ENCODE data around the gene RGL4.
"Not testable (repeated sequence)": the region's sequence is repeated elsewhere in the genome, so short reads cannot be mapped to it uniquely, and the experiment has no call there.

RGL4 gene

GRCh38 chr22:23690713-23691112 lies at the start of gene RGL4:
RGL4 (plus strand) TSS chr22:23691013; CDS start chr22:23692031, 1,018 bp downstream.
- Histone ChIP-seq H3K9me3 (ENCODE audit: control insufficient read depth, low read depth, low read length) (no peaks in the 10 kb centered on the region), H3K4me3 (ENCODE audit: low read length) (no peak within 1 kb of the TSS), H3K27ac (ENCODE audit: low read length) (no peak within 1 kb of the TSS), H3K27me3 (ENCODE audit: control insufficient read depth, insufficient read depth, low read length) (no peaks in the 10 kb centered on the region), H3K36me3 (ENCODE audit: control insufficient read depth, low read depth, low read length) (peaks cover 19% of the 10 kb centered on the region), H3K4me1 (ENCODE audit: control insufficient read depth, low read depth, low read length) (no peaks in the 10 kb centered on the region), H3K9ac (ENCODE audit: low read length) (no peak within 1 kb of the TSS)

GRCh38 chr22:23646526-23646925 lies 44.3 kb upstream of the RGL4 start:
- not testable (repeated sequence) for H3K36me3 ChIP-seq (ENCODE audit: control insufficient read depth, low read depth, low read length); H3K9ac ChIP-seq (ENCODE audit: low read length); H3K4me3 ChIP-seq (ENCODE audit: low read length); H3K4me1 ChIP-seq (ENCODE audit: control insufficient read depth, low read depth, low read length); H3K27me3 ChIP-seq (ENCODE audit: control insufficient read depth, insufficient read depth, low read length); H3K27ac ChIP-seq (ENCODE audit: low read length); H3K9me3 ChIP-seq (ENCODE audit: control insufficient read depth, low read depth, low read length)

GRCh38 chr22:23649071-23649501 lies 41.7 kb upstream of the RGL4 start:
- Histone ChIP-seq H3K36me3 (ENCODE audit: control insufficient read depth, low read depth, low read length) (no peaks in the 10 kb centered on the region), H3K27ac (ENCODE audit: low read length) (no peak overlapping the region), H3K4me1 (ENCODE audit: control insufficient read depth, low read depth, low read length) (no peaks in the 10 kb centered on the region), H3K9ac (ENCODE audit: low read length) (no peak overlapping the region), H3K4me3 (ENCODE audit: low read length) (no peak overlapping the region), H3K9me3 (ENCODE audit: control insufficient read depth, low read depth, low read length) (no peaks in the 10 kb centered on the region), H3K27me3 (ENCODE audit: control insufficient read depth, insufficient read depth, low read length) (no peaks in the 10 kb centered on the region)

GRCh38 chr22:23651676-23652075 lies 39.1 kb upstream of the RGL4 start:
- no peaks in the 10 kb centered on the region for H3K9me3 ChIP-seq (ENCODE audit: control insufficient read depth, low read depth, low read length)

GRCh38 chr22:23652286-23652685 lies 38.5 kb upstream of the RGL4 start:
- no peak overlapping the region for H3K27ac ChIP-seq (ENCODE audit: low read length)
- H3K27me3 ChIP-seq (ENCODE audit: control insufficient read depth, insufficient read depth, low read length) = no peaks in the 10 kb centered on the region
- H3K9me3 ChIP-seq (ENCODE audit: control insufficient read depth, low read depth, low read length) = no peaks in the 10 kb centered on the region
- no peaks in the 10 kb centered on the region for H3K36me3 ChIP-seq (ENCODE audit: control insufficient read depth, low read depth, low read length)
- H3K4me3 ChIP-seq (ENCODE audit: low read length) = no peak overlapping the region
- H3K9ac ChIP-seq (ENCODE audit: low read length) = no peak overlapping the region
- H3K4me1 ChIP-seq (ENCODE audit: control insufficient read depth, low read depth, low read length) = no peaks in the 10 kb centered on the region

More at GRCh38 chr22:23651676-23652075, 39.1 kb upstream of the RGL4 start:
- Histone ChIP-seq H3K27me3 (ENCODE audit: control insufficient read depth, insufficient read depth, low read length) (no peaks in the 10 kb centered on the region), H3K4me1 (ENCODE audit: control insufficient read depth, low read depth, low read length) (no peaks in the 10 kb centered on the region), H3K27ac (ENCODE audit: low read length) (no peak overlapping the region), H3K9ac (ENCODE audit: low read length) (no peak overlapping the region), H3K4me3 (ENCODE audit: low read length) (no peak overlapping the region), H3K36me3 (ENCODE audit: control insufficient read depth, low read depth, low read length) (no peaks in the 10 kb centered on the region)

GRCh38 chr22:23652711-23653110 lies 38.1 kb upstream of the RGL4 start:
- H3K4me3 ChIP-seq (ENCODE audit: low read length) = no peak overlapping the region
- no peaks in the 10 kb centered on the region for H3K9me3 ChIP-seq (ENCODE audit: control insufficient read depth, low read depth, low read length)
- no peaks in the 10 kb centered on the region for H3K27me3 ChIP-seq (ENCODE audit: control insufficient read depth, insufficient read depth, low read length)
- no peaks in the 10 kb centered on the region for H3K4me1 ChIP-seq (ENCODE audit: control insufficient read depth, low read depth, low read length)
- no peak overlapping the region for H3K27ac ChIP-seq (ENCODE audit: low read length)
- H3K36me3 ChIP-seq (ENCODE audit: control insufficient read depth, low read depth, low read length) = no peaks in the 10 kb centered on the region
- no peak overlapping the region for H3K9ac ChIP-seq (ENCODE audit: low read length)

GRCh38 chr22:23655891-23656475 lies 34.8 kb upstream of the RGL4 start:
- Histone ChIP-seq H3K27me3 (ENCODE audit: control insufficient read depth, insufficient read depth, low read length) (no peaks in the 10 kb centered on the region), H3K9me3 (ENCODE audit: control insufficient read depth, low read depth, low read length) (no peaks in the 10 kb centered on the region), H3K36me3 (ENCODE audit: control insufficient read depth, low read depth, low read length) (peaks cover 9% of the 10 kb centered on the region), H3K4me3 (ENCODE audit: low read length) (no peak overlapping the region), H3K9ac (ENCODE audit: low read length) (no peak overlapping the region), H3K4me1 (ENCODE audit: control insufficient read depth, low read depth, low read length) (no peaks in the 10 kb centered on the region), H3K27ac (ENCODE audit: low read length) (no peak overlapping the region)

GRCh38 chr22:23657727-23658126 lies 33.1 kb upstream of the RGL4 start:
- Histone ChIP-seq H3K36me3 (ENCODE audit: control insufficient read depth, low read depth, low read length) (peaks cover 9% of the 10 kb centered on the region), H3K9me3 (ENCODE audit: control insufficient read depth, low read depth, low read length) (peaks cover 3% of the 10 kb centered on the region), H3K4me1 (ENCODE audit: control insufficient read depth, low read depth, low read length) (no peaks in the 10 kb centered on the region), H3K9ac (ENCODE audit: low read length) (no peak overlapping the region), H3K27me3 (ENCODE audit: control insufficient read depth, insufficient read depth, low read length) (no peaks in the 10 kb centered on the region), H3K4me3 (ENCODE audit: low read length) (no peak overlapping the region), H3K27ac (ENCODE audit: low read length) (no peak overlapping the region)

GRCh38 chr22:23660381-23660780 lies 30.4 kb upstream of the RGL4 start:
- not testable (repeated sequence) for H3K4me3 ChIP-seq (ENCODE audit: low read length)

GRCh38 chr22:23670378-23671295 lies 20.2 kb upstream of the RGL4 start:
- Histone ChIP-seq H3K27ac (ENCODE audit: low read length) (no peak overlapping the region), H3K4me3 (ENCODE audit: low read length) (no peak overlapping the region), H3K36me3 (ENCODE audit: control insufficient read depth, low read depth, low read length) (no peaks in the 10 kb centered on the region), H3K27me3 (ENCODE audit: control insufficient read depth, insufficient read depth, low read length) (no peaks in the 10 kb centered on the region), H3K9me3 (ENCODE audit: control insufficient read depth, low read depth, low read length) (no peaks in the 10 kb centered on the region), H3K9ac (ENCODE audit: low read length) (no peak overlapping the region), H3K4me1 (ENCODE audit: control insufficient read depth, low read depth, low read length) (peaks cover 4% of the 10 kb centered on the region)

More at GRCh38 chr22:23660381-23660780, 30.4 kb upstream of the RGL4 start:
- H3K27me3 ChIP-seq (ENCODE audit: control insufficient read depth, insufficient read depth, low read length); H3K27ac ChIP-seq (ENCODE audit: low read length); H3K9ac ChIP-seq (ENCODE audit: low read length); H3K9me3 ChIP-seq (ENCODE audit: control insufficient read depth, low read depth, low read length); H3K4me1 ChIP-seq (ENCODE audit: control insufficient read depth, low read depth, low read length); H3K36me3 ChIP-seq (ENCODE audit: control insufficient read depth, low read depth, low read length): not testable (repeated sequence)

- H3K27ac ChIP-seq (ENCODE audit: low read length); H3K4me3 ChIP-seq (ENCODE audit: low read length); H3K36me3 ChIP-seq (ENCODE audit: control insufficient read depth, low read depth, low read length); H3K9me3 ChIP-seq (ENCODE audit: control insufficient read depth, low read depth, low read length); H3K4me1 ChIP-seq (ENCODE audit: control insufficient read depth, low read depth, low read length); H3K27me3 ChIP-seq (ENCODE audit: control insufficient read depth, insufficient read depth, low read length); H3K9ac ChIP-seq (ENCODE audit: low read length): not testable (repeated sequence)
These were observed 19.4 kb upstream of the RGL4 start for GRCh38 chr22:23671387-23671786.
